SK-N-SH treated with all-trans-retinoic acid at 6 μM for 48 hours (cell line): Measurements from ENCODE around the gene FNDC8.
A peak's percentile ranks its signal among the peaks of the same experiment; 100 is the strongest.

Source experiments
- ATAC-seq: fragments of 200-7000 bp; cut with Tn5 transposase; 3 replicates; pipeline ENCODE4 v1.9.1; 2020; ENCODE audit warnings: mild to moderate bottlenecking, moderate library complexity
- BACH2 ChIP-seq: fragments of 250-450 bp; sonication (Bioruptor Pico); IDR thresholded peaks from 2 replicates; pipeline ENCODE4 v1.9.0; 2021; ENCODE audit warnings: mild to moderate bottlenecking, borderline replicate concordance
- ISL1 ChIP-seq: fragments of 250-450 bp; sonication (Bioruptor Pico); IDR thresholded peaks from 2 replicates; pipeline ENCODE4 v2.1.2; 2022; ENCODE audit warnings: mild to moderate bottlenecking, moderate library complexity
- RARB ChIP-seq: fragments of 250-450 bp; sonication (Bioruptor Pico); IDR thresholded peaks from 2 replicates; pipeline ENCODE4 v1.8.0; 2021; ENCODE audit warnings: mild to moderate bottlenecking, moderate library complexity
- TCF4 ChIP-seq: fragments of 250-450 bp; sonication (Bioruptor Pico); IDR thresholded peaks from 2 replicates; pipeline ENCODE4 v1.8.0; 2021; ENCODE audit warnings: mild to moderate bottlenecking, moderate library complexity, borderline replicate concordance
- TOX ChIP-seq: fragments of 250-450 bp; sonication (Bioruptor Pico); IDR thresholded peaks from 2 replicates; pipeline ENCODE4 v1.8.0; 2021; ENCODE audit warnings: mild to moderate bottlenecking, moderate library complexity, borderline replicate concordance
- ZC3H10 ChIP-seq: fragments of 250-450 bp; sonication (Bioruptor Pico); IDR thresholded peaks from 2 replicates; pipeline ENCODE4 v1.5.1; 2021; ENCODE audit warnings: mild to moderate bottlenecking, moderate library complexity
- ZFP3 ChIP-seq: fragments of 250-450 bp; sonication (Bioruptor Pico); IDR thresholded peaks from 2 replicates; pipeline ENCODE4 v1.5.0; 2020; ENCODE audit warnings: mild to moderate bottlenecking, moderate library complexity
- ZNF70 ChIP-seq: fragments of 450-650 bp; formaldehyde crosslinking; IDR thresholded peaks from 2 replicates; pipeline ENCODE4 v1.5.0; 2020; ENCODE audit warnings: mild to moderate bottlenecking, moderate library complexity
- TF ChIP-seq, protein P1 (sequence below): fragments of 250-450 bp; sonication (Bioruptor Pico); IDR thresholded peaks from 2 replicates; pipeline ENCODE4 v1.8.0; 2020; ENCODE audit warnings: mild to moderate bottlenecking, moderate library complexity, borderline replicate concordance
- TF ChIP-seq, protein P2 (sequence below): fragments of 250-450 bp; sonication (Bioruptor Pico); IDR thresholded peaks from 2 replicates; pipeline ENCODE4 v1.5.1; 2021; ENCODE audit warnings: mild to moderate bottlenecking, moderate library complexity
- TF ChIP-seq, protein P3 (sequence below): fragments of 250-450 bp; sonication (Bioruptor Pico); IDR thresholded peaks from 2 replicates; pipeline ENCODE4 v1.5.0; 2020; ENCODE audit warnings: mild to moderate bottlenecking, moderate library complexity
- TF ChIP-seq, protein P4 (sequence below): fragments of 250-450 bp; sonication (Bioruptor Pico); IDR thresholded peaks from 2 replicates; pipeline ENCODE4 v1.5.1; 2020; ENCODE audit warnings: low read depth, mild to moderate bottlenecking, moderate library complexity

The FNDC8 gene

DNA sequence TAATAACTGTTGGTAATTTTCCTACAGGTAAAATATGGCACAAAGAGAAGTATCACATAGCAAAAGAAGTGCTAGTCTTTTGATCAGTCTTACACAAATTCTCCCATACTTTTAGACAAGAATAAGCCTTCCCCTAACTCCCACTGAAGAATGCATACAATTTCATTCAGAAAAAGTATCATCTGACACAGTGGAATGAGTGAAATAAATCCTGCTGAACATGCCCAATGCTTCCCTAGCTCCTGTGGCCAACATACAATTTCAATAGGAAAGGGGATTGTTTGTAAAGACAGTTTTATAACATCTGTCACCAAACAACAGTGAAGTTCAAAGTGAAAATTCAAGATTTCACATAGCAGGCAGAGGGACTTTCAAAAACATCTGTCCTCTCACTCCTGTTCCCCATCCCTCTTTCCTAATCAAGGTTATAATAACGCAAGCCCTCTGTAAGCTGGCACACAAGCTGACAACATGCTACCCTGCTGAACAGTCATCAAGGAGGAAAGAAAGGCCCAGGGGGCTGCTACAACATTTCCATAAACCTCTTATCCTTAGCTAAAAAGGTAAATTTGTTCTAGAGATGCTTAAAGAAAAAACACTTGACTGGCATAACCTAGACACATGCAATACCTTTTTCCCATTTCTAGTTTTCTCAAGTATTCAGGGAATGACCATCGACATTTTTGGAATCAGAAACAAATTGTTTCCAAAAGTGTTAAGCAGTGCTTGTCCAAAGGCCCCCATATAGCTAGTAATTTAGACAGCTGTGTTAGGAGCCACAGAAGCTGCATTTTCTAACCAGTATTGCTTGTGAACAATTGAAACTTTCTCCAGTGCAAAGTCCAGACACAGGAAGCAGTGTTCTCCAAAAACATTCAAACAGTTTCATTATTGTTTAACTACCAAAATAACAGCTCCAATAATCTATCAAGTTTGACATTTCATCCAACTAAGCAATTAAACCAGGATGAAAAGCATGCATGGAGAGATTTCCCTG, 46.4 kb upstream of the FNDC8 start:
- TF ChIP-seq TOX (CRISPR knock-in tag), result no peak
- TF ChIP-seq TCF4 (CRISPR knock-in tag), result no peak
- no peak for TF ChIP-seq RARB (CRISPR knock-in tag)
- no peak for TF ChIP-seq ZNF70 (CRISPR knock-in tag)
- TF ChIP-seq, protein P1, sequence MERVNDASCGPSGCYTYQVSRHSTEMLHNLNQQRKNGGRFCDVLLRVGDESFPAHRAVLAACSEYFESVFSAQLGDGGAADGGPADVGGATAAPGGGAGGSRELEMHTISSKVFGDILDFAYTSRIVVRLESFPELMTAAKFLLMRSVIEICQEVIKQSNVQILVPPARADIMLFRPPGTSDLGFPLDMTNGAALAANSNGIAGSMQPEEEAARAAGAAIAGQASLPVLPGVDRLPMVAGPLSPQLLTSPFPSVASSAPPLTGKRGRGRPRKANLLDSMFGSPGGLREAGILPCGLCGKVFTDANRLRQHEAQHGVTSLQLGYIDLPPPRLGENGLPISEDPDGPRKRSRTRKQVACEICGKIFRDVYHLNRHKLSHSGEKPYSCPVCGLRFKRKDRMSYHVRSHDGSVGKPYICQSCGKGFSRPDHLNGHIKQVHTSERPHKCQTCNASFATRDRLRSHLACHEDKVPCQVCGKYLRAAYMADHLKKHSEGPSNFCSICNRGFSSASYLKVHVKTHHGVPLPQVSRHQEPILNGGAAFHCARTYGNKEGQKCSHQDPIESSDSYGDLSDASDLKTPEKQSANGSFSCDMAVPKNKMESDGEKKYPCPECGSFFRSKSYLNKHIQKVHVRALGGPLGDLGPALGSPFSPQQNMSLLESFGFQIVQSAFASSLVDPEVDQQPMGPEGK (CRISPR knock-in tag), result no peak
- TF ChIP-seq BACH2 (CRISPR knock-in tag), result no peak
- TF ChIP-seq ISL1 (CRISPR knock-in tag), result no peak
- TF ChIP-seq ZFP3 (CRISPR knock-in tag), result no peak

DNA sequence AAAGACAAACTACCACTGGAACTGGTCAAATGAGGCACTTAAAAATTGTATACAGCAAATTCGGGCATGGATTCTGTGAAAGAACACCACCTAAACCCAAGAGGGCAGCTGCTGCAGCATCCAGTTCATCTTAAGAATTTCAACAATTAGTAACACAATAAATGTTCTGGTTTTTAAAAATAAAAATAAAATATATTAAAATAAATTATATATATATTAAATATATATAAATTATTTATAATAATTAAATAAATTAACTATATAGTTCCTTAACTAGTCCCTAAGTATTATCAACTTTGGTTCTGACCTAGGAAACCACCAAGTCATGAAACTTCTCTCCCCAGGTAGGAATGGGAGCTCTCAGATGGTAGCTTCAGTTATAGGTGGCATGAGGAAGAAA, 44.5 kb upstream of the FNDC8 start:
- TF ChIP-seq, protein P2, sequence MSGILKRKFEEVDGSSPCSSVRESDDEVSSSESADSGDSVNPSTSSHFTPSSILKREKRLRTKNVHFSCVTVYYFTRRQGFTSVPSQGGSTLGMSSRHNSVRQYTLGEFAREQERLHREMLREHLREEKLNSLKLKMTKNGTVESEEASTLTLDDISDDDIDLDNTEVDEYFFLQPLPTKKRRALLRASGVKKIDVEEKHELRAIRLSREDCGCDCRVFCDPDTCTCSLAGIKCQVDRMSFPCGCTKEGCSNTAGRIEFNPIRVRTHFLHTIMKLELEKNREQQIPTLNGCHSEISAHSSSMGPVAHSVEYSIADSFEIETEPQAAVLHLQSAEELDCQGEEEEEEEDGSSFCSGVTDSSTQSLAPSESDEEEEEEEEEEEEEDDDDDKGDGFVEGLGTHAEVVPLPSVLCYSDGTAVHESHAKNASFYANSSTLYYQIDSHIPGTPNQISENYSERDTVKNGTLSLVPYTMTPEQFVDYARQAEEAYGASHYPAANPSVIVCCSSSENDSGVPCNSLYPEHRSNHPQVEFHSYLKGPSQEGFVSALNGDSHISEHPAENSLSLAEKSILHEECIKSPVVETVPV, result no peak
- TF ChIP-seq, protein P3, sequence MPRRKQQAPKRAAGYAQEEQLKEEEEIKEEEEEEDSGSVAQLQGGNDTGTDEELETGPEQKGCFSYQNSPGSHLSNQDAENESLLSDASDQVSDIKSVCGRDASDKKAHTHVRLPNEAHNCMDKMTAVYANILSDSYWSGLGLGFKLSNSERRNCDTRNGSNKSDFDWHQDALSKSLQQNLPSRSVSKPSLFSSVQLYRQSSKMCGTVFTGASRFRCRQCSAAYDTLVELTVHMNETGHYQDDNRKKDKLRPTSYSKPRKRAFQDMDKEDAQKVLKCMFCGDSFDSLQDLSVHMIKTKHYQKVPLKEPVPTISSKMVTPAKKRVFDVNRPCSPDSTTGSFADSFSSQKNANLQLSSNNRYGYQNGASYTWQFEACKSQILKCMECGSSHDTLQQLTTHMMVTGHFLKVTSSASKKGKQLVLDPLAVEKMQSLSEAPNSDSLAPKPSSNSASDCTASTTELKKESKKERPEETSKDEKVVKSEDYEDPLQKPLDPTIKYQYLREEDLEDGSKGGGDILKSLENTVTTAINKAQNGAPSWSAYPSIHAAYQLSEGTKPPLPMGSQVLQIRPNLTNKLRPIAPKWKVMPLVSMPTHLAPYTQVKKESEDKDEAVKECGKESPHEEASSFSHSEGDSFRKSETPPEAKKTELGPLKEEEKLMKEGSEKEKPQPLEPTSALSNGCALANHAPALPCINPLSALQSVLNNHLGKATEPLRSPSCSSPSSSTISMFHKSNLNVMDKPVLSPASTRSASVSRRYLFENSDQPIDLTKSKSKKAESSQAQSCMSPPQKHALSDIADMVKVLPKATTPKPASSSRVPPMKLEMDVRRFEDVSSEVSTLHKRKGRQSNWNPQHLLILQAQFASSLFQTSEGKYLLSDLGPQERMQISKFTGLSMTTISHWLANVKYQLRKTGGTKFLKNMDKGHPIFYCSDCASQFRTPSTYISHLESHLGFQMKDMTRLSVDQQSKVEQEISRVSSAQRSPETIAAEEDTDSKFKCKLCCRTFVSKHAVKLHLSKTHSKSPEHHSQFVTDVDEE (CRISPR knock-in tag), result no peak
- no peak for TF ChIP-seq RARB (CRISPR knock-in tag)
- TF ChIP-seq ZFP3 (CRISPR knock-in tag), result no peak
- TF ChIP-seq, protein P4, sequence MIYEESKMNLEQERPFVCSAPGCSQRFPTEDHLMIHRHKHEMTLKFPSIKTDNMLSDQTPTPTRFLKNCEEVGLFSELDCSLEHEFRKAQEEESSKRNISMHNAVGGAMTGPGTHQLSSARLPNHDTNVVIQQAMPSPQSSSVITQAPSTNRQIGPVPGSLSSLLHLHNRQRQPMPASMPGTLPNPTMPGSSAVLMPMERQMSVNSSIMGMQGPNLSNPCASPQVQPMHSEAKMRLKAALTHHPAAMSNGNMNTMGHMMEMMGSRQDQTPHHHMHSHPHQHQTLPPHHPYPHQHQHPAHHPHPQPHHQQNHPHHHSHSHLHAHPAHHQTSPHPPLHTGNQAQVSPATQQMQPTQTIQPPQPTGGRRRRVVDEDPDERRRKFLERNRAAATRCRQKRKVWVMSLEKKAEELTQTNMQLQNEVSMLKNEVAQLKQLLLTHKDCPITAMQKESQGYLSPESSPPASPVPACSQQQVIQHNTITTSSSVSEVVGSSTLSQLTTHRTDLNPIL (CRISPR knock-in tag), result no peak
- no peak for TF ChIP-seq ZC3H10 (CRISPR knock-in tag)
- TF ChIP-seq TCF4 (CRISPR knock-in tag), result no peak
- ATAC-seq, result no peak

More for the DNA sequence above, 46.4 kb upstream of the FNDC8 start:
- ATAC-seq, result peak; percentile 52; the same call in 2 of the 3 replicates

DNA sequence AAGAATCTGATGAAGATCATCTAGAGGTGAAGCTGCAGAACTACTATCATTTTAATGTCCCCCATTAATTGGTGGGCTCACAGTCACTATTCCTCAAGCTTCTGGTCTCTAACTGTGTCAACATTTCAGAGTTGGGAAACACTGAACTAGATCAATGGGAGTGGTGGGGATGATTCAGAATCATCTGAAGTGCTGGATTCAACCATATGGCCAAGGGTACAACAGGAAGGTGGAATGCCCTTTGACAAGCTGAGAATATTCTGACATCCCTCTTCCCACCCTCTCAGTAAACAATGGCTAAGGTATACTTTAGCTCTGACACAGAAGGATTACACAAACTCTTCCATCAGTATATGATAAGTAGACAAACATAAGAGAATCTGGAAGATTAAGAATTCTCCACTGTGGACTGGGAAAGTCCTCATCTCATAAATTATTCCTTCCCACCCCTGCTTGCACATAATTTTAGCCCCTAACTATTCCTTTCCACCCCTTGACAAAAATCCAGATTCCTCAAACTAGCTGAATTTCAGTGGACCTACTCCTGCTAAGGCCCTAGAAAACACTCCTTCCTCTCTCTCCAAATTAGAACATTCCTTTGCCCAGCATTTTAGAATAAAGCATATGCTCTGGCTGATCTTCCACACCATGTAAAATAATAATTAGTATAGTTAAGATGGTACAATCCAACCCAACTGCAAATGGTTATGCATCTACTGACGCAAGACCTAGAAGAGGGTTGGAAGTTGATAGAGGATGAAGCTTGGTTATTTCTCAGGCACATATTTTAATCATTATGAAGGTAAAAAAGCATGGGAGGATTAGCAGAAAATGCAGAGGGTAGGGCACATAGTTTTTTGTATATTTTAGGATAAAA, 41.6 kb upstream of the FNDC8 start:
- TF ChIP-seq, protein P1 (CRISPR knock-in tag), result no peak
- no peak for ATAC-seq

DNA sequence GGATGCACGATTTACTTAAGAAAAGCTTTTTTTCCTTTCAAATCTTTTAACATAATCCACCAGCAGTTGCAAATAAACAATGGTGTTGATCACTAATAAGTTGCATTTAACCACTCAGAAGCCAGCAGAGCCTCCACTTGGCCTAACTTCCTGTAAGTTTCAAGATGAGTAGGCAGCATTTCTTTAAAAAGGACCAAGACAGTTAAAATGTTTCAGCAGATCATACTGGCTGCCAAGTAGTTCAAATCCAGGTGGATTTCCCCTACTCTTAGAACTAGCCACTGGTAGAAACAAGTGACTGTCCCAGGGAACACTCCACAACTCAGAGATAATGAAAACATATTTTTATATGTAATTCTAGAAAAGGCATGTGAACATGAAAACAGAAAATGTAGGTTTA, 40.9 kb upstream of the FNDC8 start:
- no peak for TF ChIP-seq TCF4 (CRISPR knock-in tag)
- TF ChIP-seq, all 23 proteins: peak for 0
- no peak for ATAC-seq
